ENCODE results near the gene KRTAP5-6. TPM values are rescaled to one million over a fixed set of nuclear protein-coding genes. Genes with fewer than 3 reads are reported as not detected.
"Not testable (repeated sequence)": the region's sequence is repeated elsewhere in the genome, so short reads cannot be mapped to it uniquely, and the experiment has no call there.

Gene KRTAP5-6
- total and polyA plus RNA-seq, 8 donors, result not detected

- DNase-seq, result no peak
- Histone ChIP-seq H3K27ac (no peak overlapping the region), H3K4me1 (peaks cover 0 to 4% (median 0%) of the 10 kb centered on the region in 4 donors), H3K9me3 (no peaks in the 10 kb centered on the region), H3K27me3 (peaks cover 0 to 44% (median 14%) of the 10 kb centered on the region in 3 donors), H3K4me3 (no peak overlapping the region), H3K36me3 (no peaks in the 10 kb centered on the region)
- TF ChIP-seq CTCF (IDR thresholded peaks at IDR 0.05) (no peak), POLR2AphosphoS5 (IDR thresholded peaks at IDR 0.05) (no peak), EP300 (IDR thresholded peaks at IDR 0.05) (no peak), POLR2A (IDR thresholded peaks at IDR 0.05) (no peak)
- intact Hi-C loops (cut with DNase I; ENCODE audit: low total_unique reads), result loop anchor here (10.0 kb wide), 1 partner anchor 495 kb away; no protein-coding TSS in a partner anchor
- WGBS, 5 donors, result 59 to 74% (median 61%) methylated on average over 14 of the region's 14 CpGs
Observed at GRCh38 chr11:1659506-1659905, 37.5 kb upstream of the KRTAP5-6 start.

GRCh38 chr11:1660111-1660867, 36.7 kb upstream of the KRTAP5-6 start:
- H3K27ac ChIP-seq, result no peak overlapping the region
- no peak overlapping the region for H3K4me3 ChIP-seq
- DNase-seq, result peak in 1 of 2 donors; percentile 4
- 70 to 81% (median 73%) methylated on average over 23 to 24 of the region's 24 CpGs for WGBS, 5 donors
- no peaks in the 10 kb centered on the region for H3K36me3 ChIP-seq
- peaks cover 0 to 36% (median 12%) of the 10 kb centered on the region in 3 donors for H3K27me3 ChIP-seq
- TF ChIP-seq POLR2A (IDR thresholded peaks at IDR 0.05), result no peak
- intact Hi-C loops (cut with DNase I; ENCODE audit: low total_unique reads), result no loop called here
- H3K9me3 ChIP-seq, result no peaks in the 10 kb centered on the region
- no peaks in the 10 kb centered on the region for H3K4me1 ChIP-seq

- intact Hi-C loops (cut with DNase I; ENCODE audit: low total_unique reads); H3K9me3 ChIP-seq; H3K36me3 ChIP-seq; H3K4me3 ChIP-seq; H3K4me1 ChIP-seq; H3K27ac ChIP-seq: not testable (repeated sequence)
- 26 to 72% (median 27%) methylated on average over 6 to 20 of the region's 25 CpGs for WGBS, 5 donors
- DNase-seq, result peak in 1 of 2 donors; percentile 25
- H3K27me3 ChIP-seq, result peaks cover 0 to 22% (median under 1%) of the 10 kb centered on the region in 3 donors
Observed at GRCh38 chr11:1661454-1662269, 35.3 kb upstream of the KRTAP5-6 start.

- H3K27me3 ChIP-seq, result peaks cover 0 to 28% (median 0%) of the 10 kb centered on the region in 3 donors
- H3K9me3 ChIP-seq; H3K36me3 ChIP-seq; intact Hi-C loops (cut with DNase I; ENCODE audit: low total_unique reads); DNase-seq; H3K27ac ChIP-seq; H3K4me3 ChIP-seq; H3K4me1 ChIP-seq: not testable (repeated sequence)
- 64 to 81% (median 72%) methylated on average over 16 to 18 of the region's 18 CpGs for WGBS, 5 donors
Observed at GRCh38 chr11:1662699-1663283, 34.2 kb upstream of the KRTAP5-6 start.

GRCh38 chr11:1665313-1665712, 31.7 kb upstream of the KRTAP5-6 start:
- H3K27me3 ChIP-seq, result peaks cover 0 to 41% (median 4%) of the 10 kb centered on the region in 3 donors
- no peak overlapping the region for H3K4me3 ChIP-seq
- H3K36me3 ChIP-seq, result no peaks in the 10 kb centered on the region
- no peak overlapping the region for H3K27ac ChIP-seq
- H3K4me1 ChIP-seq, result no peaks in the 10 kb centered on the region
- no peak for DNase-seq
- TF ChIP-seq EP300 (IDR thresholded peaks at IDR 0.05) (no peak), CTCF (IDR thresholded peaks at IDR 0.05) (no peak), POLR2AphosphoS5 (IDR thresholded peaks at IDR 0.05) (no peak), POLR2A (IDR thresholded peaks at IDR 0.05) (no peak)
- H3K9me3 ChIP-seq, result no peaks in the 10 kb centered on the region
- WGBS, 5 donors, result 73 to 98% (median 77%) methylated on average over 2 to 6 of the region's 8 CpGs
- intact Hi-C loops (cut with DNase I; ENCODE audit: low total_unique reads), result no loop called here

Data from stomach (tissue), 9 donors.